Fibroblast of the aortic adventitia (primary cell): ENCODE results near the gene OAT. TPM values are rescaled to one million over a fixed set of nuclear protein-coding genes. Genes with fewer than 3 reads are reported as not detected.

Source experiments
- DNase-seq: peaks from one replicate; pipeline ENCODE4 v3.0.0-alpha.2; 2010; ENCODE audit warnings: low read depth
- H3K4me3 ChIP-seq: 2 replicates; pipeline ENCODE4 v1.5.1; 2011; ENCODE audit warnings: low read depth, mild to moderate bottlenecking, control low read depth, low read length, moderate library complexity
- CTCF ChIP-seq: IDR thresholded peaks from 2 replicates; pipeline ENCODE4 v1.5.1; 2011; ENCODE audit warnings: mild to moderate bottlenecking, low read length, control low read depth, inconsistent platforms; ENCODE audit not compliant: insufficient read depth
- total RNA-seq: library from RNA; depleted of rRNA; stranded (reverse); fragments of >200 nt; gene quantifications from 2 replicates; pipeline ENCODE4 v1.2.3, GENCODE V29; 2012; ENCODE audit warnings: low replicate concordance

The OAT gene
- total RNA-seq, 1 donor, result 154 TPM

GRCh38 chr10:124379609-124380193 lies 39.0 kb downstream of the OAT start:
- H3K4me3 ChIP-seq, result no peak overlapping the region
- DNase-seq, result no peak
- no peak for TF ChIP-seq CTCF

- H3K4me3 ChIP-seq, result no peak overlapping the region
- DNase-seq, result no peak
- TF ChIP-seq CTCF, result no peak
Observed at GRCh38 chr10:124378881-124379471, 39.7 kb downstream of the OAT start.

- no peak for DNase-seq
- no peak overlapping the region for H3K4me3 ChIP-seq
- no peak for TF ChIP-seq CTCF
Observed at GRCh38 chr10:124378271-124378670, 40.5 kb downstream of the OAT start.

- no peak for DNase-seq
- no peak for TF ChIP-seq CTCF
- H3K4me3 ChIP-seq, result no peak overlapping the region
Observed at GRCh38 chr10:124377101-124377500, 41.6 kb downstream of the OAT start.

DNA sequence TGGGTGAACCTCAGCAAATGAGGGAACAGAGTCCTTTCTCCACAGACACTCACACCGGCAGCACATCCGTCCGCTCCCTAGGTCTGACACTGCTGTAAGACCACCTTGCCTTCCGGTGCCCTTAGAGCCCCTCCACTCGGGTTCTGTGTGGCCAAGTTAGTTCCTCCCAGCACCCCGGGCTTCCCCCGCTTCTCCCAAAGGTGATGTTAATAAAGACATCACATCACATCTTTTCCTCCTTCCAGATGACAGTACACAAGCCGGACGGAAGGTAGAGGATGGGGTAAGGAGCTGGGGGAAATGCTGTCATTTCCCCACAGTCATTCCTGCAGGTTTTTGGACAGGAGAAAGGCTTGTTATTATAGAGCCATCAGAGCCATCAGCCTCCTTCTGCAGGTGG lies 42.3 kb downstream of the OAT start:
- no peak for TF ChIP-seq CTCF
- H3K4me3 ChIP-seq, result no peak overlapping the region
- no peak for DNase-seq

- no peak for TF ChIP-seq CTCF
- H3K4me3 ChIP-seq, result no peak overlapping the region
- no peak for DNase-seq
Observed at GRCh38 chr10:124375691-124376090, 43.0 kb downstream of the OAT start.

DNA sequence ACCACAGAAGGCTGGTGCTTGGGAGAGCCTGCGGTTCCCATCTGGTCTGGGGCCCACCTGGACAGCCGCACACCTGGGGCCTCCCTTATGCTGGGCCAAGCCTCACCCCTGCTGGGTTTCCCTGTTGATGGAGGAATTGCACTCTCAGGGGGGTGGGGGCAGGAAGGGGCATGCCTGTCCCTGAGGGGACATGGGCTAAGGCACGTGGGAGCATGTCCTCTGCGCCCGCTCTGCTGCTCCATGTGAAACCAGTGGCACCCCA lies 43.4 kb downstream of the OAT start:
- no peak overlapping the region for H3K4me3 ChIP-seq
- no peak for DNase-seq
- no peak for TF ChIP-seq CTCF
